Hippocampal formation (tissue), 2 donors: ENCODE data around the gene ATP5PO.
"Not testable (repeated sequence)": the region's sequence is repeated elsewhere in the genome, so short reads cannot be mapped to it uniquely, and the experiment has no call there.

ENCODE experiments used
- DNase-seq, 2 donors: peaks; one replicate each; lab custom pipeline; 2025; lab: John Stamatoyannopoulos, UW

The ATP5PO gene

DNA sequence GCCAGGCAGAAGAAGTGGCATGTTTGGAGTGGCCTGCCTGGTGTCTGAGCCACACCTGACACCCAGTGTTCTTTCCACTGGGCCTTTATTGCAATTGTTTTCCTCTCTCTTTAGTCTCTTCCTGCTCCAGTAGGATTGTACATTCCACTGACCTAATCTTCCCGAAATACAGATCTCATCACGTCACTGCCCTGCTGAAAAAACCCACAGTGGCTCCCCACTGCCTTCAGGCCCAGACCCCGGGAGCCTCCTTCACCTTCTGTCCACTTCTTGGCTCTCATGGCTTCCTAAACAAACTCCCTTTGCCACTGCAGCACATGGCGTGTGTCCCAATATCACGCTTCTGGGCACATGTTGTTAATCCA lies 25.3 kb upstream of the ATP5PO start:
- DNase-seq: no peak

- DNase-seq: no peak
Observed at GRCh38 chr21:33940164-33940880, 24.7 kb upstream of the ATP5PO start.

DNA sequence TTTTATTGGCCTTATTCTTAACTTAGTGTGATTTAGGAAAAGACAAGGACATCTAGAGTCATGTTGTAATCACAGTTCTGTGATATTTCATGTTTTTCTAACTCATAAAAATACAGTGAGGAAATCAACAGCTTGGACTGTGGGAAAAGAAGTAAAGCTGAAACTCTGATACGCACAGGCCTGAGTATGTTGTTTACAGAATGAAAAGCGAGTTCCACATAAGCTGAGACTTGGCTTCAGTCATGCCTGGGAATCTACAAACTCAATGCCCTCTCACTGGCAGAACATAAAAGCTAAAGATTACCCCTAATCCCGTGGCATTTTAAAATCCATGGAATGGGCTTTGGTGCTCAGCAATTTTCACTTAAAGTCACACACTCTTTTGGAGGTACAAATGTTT lies 23.6 kb upstream of the ATP5PO start:
- DNase-seq: no peak

DNA sequence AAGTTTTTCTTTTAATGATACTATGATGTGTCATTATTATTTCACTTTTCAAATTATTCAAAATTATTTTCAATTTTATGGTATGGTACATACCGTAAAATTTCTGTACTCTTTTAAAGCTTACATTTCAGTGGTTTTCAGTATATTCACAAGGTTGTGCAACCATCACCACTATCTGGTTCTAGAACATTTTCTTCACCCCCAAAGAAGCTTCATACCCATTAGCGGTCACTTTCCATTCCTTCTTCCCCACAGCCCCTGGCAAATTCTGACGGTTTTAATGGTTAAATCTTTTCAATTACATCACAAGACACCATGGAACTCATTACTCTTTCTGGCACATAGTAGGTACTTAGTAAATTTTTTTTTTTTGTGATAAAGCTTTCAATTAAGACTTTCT lies 22.8 kb upstream of the ATP5PO start:
- DNase-seq: no peak

- DNase-seq: no peak
Observed at GRCh38 chr21:33937931-33938339, 22.3 kb upstream of the ATP5PO start.

- DNase-seq: no peak
Observed at GRCh38 chr21:33937146-33937545, 21.5 kb upstream of the ATP5PO start.

DNA sequence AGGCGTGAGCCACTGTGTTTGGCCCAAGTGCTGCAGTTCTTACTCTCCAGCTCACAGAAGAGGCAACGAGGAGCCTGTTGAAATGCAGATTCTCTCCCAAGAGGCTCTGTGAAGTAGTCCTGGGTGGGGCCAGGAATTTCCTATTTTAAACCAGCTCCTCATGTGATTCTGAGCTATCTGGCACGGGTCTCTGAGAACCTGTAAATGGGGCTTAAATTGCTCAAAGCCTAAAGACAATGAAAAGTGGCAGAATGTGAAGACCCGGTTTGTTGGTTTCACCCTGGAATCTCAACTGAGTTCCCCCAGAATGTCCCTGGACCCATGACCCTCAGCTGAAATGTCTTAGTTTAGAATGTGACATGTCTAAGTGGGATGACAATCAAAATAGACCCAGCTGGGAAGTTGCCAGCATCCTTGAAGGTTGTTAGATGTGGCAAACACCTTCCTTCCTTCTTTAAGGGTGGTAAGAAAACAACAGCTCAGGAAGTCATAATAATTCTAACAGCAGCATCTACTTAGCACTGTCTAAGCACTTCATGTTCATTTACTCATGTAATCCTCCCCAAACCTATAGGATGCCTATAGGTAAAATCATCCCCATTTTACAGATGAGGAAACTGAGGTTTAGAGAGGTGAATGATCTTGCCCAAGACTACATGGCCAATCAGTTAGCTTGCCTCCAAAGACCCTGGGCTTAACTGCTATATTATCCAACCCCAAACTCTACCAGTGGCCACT lies 20.9 kb upstream of the ATP5PO start:
- DNase-seq: no peak

DNA sequence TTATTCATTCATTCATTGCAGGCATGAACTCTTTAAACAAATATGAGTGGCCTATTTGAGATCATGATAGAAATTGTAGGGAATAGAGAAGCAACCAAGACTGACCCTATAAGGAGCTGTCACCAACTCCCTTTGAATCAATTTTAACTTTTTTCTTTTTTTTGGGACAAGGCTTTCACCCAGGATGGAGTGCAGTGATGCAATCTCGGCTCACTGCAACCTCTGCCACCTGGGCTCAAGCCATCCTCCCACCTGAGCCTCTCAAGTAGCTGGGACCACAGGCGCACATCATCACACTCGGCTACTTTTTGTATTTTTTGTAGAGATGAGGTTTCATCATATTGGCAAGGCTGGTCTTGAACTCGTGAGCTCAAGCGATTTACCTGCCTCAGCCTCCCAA lies 17.1 kb upstream of the ATP5PO start:
- DNase-seq: no peak

- no peak for DNase-seq
Observed at GRCh38 chr21:33931799-33932390, 16.3 kb upstream of the ATP5PO start.

DNA sequence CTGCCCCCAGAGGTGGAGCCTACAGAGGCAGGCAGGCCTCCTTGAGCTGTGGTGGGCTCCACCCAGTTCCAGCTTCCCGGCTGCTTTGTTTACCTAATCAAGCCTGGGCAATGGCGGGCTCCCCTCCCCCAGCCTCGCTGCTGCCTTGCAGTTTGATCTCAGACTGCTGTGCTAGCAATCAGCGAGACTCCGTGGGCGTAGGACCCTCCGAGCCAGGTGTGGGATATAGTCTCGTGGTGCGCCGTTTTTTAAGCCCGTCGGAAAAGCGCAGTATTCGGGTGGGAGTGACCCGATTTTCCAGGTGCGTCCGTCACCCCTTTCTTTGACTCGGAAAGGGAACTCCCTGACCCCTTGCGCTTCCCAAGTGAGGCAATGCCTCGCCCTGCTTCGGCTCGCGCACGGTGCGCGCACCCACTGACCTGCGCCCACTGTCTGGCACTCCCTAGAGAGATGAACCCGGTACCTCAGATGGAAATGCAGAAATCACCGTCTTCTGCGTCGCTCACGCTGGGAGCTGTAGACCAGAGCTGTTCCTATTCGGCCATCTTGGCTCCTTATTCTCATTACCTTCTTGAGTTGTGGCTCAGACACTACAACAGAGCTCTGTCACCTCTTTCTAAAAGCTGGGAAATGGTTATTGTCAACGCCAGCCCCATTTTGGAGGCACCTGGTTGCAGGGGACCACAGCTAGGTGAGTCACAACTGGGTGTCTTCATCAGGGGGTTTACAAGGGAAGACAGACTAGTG lies 15.6 kb upstream of the ATP5PO start:
- DNase-seq: not testable (repeated sequence)

DNA sequence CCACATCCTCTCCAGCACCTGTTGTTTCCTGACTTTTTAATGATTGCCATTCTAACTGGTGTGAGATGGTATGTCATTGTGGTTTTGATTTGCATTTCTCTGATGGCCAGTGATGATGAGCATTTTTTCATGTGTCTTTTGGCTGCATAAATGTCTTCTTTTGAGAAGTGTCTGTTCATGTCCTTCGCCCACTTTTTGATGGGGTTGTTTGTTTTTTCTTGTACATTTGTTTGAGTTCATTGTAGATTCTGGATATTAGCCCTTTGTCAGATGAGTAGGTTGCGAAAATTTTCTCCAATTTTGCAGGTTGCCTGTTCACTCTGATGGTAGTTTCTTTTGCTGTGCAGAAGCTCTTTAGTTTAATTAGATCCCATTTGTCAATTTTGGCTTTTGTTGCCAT lies 10.6 kb upstream of the ATP5PO start:
- DNase-seq: not testable (repeated sequence)

- DNase-seq: peak in 1 of 2 donors; percentile 31
Observed at GRCh38 chr21:33924766-33925100, 9.1 kb upstream of the ATP5PO start.

- peak; percentile 89 to 91 for DNase-seq
Observed at GRCh38 chr21:33924079-33924765, 8.6 kb upstream of the ATP5PO start.

DNA sequence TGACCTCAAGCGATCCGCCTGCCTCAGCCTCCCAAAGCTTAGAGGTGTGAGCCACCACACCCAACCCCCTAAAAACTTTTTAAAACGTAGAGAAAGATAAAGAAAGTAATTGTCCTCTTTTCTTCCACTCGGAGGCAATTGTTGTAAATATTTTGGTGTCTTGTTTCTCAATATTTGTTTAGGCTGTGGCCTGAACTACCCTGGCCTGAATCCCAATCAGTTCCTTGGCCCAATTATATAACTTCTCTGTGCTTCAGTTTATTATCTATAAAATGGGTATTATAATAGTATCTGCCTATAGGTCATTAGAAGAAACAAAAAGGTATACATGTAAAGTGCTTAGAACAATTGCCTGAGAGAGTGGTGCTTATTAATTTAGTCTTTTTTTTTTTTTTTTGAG lies 1.8 kb upstream of the ATP5PO start:
- DNase-seq: no peak

DNA sequence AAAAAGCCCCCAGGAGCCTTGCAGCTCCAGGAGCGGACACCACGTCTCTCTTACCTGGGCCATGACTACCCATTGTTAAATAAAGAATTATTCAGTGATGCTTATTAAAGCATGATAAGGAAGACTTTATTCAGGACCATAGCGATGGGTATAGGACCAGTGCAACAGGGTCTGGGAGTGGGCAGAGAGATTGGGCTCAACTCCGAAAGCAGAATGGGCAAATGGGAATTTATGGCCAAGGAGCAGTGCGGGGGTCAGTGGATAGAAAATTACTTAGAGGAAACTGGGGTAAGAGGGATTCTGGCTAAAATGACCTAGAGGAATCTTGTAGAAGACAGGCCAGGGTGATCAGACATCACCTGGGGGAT lies 580 bp upstream of the ATP5PO start:
- DNase-seq: no peak

DNA sequence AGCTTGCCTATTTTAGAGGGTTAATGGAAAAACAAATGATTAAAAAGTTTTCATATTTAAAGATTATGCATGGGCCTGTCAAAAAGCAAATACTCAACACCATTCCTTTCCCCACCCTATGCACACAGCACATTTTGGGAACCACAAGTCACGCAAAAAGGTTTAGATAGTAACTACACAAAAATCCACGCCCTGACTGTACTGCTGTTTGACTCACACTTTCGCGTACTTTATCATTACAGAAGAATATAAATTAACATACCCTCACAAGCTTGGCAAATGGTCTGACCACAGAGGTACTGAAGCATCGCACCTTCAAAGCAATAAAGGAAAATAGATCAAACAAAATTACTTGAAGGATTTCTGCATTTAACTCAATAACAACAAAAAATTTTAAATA lies 1.4 kb downstream of the ATP5PO start:
- no peak for DNase-seq

- no peak for DNase-seq
Observed at GRCh38 chr21:33909756-33910155, 5.8 kb downstream of the ATP5PO start.

- no peak for DNase-seq
Observed at GRCh38 chr21:33908760-33909159, 6.8 kb downstream of the ATP5PO start.

DNA sequence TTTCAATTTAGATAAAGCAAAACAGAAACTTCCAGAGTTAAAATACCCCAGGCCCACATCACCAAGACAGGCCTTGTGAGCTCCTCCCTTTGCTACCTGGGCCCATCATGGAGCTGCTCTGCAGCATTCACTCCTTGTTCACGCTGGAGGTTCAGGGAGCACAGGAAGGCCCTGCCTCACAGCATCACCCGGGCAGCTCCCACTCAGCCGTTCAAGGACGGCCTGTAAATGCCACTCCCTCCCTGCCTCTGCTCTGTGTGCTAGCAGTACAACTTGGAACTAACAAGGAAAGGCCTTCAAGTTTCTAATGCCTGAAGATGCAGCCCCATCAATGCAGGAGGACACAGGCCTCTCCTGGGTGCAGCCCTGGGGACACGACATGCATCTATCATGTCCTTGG lies 11.6 kb downstream of the ATP5PO start:
- DNase-seq: no peak

- DNase-seq: no peak
Observed at GRCh38 chr21:33902349-33902748, 13.3 kb downstream of the ATP5PO start.

- DNase-seq: no peak
Observed at GRCh38 chr21:33901412-33902288, 14.0 kb downstream of the ATP5PO start.
